CD4-positive, alpha-beta T cell treated with Interleukin-4 for 4 hours (primary cell): ENCODE results near the gene PCDHGA12.

Source experiments
- DNase-seq: peaks from one replicate; pipeline ENCODE4 v3.0.0-alpha.2; 2020

PCDHGA12 gene

DNA sequence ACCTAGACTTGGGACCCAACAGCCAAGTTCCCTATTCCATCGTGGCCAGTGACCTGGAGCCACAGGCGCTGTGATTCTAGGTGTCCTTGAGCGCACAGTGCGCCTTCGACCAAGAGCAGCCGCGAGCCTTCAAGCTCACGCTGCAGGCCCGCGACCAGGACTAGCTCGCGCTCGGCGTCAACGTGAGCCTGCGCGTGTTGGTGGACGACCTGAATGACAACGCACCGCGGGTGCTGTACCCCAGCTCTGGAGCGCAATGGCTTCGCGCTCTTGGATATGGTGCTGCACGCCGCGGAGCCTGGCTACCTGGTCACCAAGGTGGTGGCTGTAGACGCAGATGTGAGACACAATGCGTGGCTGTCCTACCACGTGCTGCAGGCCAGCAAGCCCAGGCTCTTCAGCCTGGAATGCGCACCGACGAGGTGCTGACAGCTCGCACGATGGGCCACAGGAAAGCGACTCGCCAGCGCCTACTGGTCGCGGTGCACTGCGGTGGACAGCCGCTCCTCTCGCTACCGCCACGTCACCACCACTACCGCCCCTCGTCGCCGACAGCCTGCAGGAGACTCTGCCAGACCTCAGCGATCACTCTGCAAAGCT, 11.4 kb downstream of the PCDHGA12 start:
- no peak for DNase-seq

DNA sequence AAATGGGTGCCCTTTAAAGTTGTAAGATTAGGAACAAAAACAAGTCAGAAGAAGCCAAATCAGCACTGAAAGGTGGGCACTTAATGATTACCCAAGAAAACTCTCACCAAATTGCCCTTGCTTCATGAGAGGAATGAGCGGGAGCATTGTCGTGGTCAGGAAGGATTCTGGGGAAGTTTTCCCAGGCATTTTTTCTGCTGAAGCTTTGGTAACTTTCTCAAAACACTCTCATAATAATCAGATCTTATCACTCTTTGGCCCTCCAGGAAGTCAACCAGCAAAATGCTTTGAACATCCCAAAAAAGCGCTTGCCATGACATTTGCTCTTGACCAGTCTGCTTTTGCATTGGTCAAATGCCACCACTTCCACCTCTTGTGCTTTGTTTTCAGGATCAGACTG, 35.0 kb downstream of the PCDHGA12 start:
- no peak for DNase-seq

DNA sequence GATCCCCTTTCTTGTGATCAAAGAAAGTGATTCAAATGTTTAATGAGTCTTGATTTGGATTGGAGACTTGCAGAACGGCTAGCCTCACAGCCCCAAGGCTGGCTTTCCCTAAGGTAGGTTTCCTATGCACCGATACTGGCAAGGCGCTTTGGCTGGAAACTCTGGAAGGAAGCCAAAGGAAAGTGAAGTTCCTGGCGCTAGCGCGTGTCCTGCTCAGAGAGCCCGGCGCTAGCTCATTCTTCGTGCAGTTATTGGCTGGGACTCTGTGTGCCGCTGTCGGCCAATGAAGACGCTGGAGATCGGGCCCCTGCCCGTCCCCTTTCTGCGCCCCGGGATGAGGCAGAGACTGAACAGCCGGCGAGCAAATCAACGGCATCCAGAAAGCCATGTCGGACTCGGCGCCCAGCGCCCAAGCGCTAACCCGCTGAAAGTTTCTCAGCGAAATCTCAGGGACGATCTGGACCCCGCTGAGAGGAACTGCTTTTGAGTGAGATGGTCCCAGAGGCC, 45.4 kb downstream of the PCDHGA12 start, which contains the start of gene PCDHGC3:
Gene PCDHGC3 (plus strand): TSS at position 342 of the 507 bp plus-strand sequence. CDS start 151 bp downstream, at position 493.
- peak; percentile 4 for DNase-seq

DNA sequence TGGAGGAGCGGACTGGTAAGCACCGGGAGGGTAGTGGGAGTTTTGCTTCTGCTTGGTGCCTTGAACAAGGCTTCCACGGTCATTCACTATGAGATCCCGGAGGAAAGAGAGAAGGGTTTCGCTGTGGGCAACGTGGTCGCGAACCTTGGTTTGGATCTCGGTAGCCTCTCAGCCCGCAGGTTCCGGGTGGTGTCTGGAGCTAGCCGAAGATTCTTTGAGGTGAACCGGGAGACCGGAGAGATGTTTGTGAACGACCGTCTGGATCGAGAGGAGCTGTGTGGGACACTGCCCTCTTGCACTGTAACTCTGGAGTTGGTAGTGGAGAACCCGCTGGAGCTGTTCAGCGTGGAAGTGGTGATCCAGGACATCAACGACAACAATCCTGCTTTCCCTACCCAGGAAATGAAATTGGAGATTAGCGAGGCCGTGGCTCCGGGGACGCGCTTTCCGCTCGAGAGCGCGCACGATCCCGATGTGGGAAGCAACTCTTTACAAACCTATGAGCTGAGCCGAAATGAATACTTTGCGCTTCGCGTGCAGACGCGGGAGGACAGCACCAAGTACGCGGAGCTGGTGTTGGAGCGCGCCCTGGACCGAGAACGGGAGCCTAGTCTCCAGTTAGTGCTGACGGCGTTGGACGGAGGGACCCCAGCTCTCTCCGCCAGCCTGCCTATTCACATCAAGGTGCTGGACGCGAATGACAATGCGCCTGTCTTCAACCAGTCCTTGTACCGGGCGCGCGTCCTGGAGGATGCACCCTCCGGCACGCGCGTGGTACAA, 46.0 kb downstream of the PCDHGA12 start:
- DNase-seq: no peak

DNA sequence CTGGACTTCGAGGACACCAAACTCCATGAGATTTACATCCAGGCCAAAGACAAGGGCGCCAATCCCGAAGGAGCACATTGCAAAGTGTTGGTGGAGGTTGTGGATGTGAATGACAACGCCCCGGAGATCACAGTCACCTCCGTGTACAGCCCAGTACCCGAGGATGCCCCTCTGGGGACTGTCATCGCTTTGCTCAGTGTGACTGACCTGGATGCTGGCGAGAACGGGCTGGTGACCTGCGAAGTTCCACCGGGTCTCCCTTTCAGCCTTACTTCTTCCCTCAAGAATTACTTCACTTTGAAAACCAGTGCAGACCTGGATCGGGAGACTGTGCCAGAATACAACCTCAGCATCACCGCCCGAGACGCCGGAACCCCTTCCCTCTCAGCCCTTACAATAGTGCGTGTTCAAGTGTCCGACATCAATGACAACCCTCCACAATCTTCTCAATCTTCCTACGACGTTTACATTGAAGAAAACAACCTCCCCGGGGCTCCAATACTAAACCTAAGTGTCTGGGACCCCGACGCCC, 46.8 kb downstream of the PCDHGA12 start:
- DNase-seq: no peak

DNA sequence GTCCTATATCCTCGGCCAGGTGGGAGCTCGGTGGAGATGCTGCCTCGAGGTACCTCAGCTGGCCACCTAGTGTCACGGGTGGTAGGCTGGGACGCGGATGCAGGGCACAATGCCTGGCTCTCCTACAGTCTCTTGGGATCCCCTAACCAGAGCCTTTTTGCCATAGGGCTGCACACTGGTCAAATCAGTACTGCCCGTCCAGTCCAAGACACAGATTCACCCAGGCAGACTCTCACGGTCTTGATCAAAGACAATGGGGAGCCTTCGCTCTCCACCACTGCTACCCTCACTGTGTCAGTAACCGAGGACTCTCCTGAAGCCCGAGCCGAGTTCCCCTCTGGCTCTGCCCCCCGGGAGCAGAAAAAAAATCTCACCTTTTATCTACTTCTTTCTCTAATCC, 47.5 kb downstream of the PCDHGA12 start:
- DNase-seq: no peak

DNA sequence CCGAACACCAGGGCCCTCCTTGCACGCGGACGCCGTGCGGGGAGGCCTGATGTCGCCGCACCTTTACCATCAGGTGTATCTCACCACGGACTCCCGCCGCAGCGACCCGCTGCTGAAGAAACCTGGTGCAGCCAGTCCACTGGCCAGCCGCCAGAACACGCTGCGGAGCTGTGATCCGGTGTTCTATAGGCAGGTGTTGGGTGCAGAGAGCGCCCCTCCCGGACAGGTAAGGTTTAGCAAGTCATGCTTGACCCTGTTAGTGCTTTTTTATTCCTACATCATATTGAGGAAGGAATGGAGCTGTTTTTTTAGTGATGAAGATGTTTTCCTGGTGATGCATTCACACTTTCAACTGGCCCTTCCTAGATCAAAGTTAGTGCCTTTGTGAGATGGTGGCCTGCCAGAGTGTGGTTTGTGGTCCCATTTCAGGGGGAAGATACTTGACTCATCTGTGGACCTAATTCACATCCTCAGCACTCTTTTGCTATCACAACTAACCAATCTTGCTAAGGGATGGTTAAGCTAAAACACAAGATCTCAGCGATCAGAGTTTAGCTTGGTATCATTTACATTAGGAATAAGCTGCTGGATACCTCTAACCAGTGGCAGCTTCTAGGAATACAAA, 48.1 kb downstream of the PCDHGA12 start:
- no peak for DNase-seq

DNA sequence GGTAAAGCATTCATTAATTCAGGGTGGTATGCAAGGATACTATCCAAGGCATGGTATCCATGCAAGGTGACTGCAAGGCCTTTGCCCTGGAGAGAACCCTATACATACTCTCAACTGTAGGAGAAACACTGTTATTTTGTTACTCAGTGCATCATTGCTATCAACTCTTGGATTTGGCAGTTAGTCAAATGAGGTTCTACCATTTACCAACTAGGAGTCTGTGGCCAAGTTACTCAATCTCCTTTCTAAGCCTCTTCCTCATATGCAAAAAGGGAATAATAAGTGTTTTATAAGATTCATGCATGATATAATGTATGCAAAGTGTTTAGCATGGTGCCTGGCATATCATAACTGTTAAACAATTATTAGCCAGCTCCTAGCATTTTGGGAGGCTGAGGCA, 49.5 kb downstream of the PCDHGA12 start:
- DNase-seq: no peak
